K562 (cell line): Measurements from ENCODE around the gene PON3. TPM values are rescaled to one million over a fixed set of nuclear protein-coding genes. Genes with fewer than 3 reads are reported as not detected.

Experiments
- ADNP ChIP-seq: fragments of 200-800 bp; sonication (Bioruptor generic); IDR thresholded peaks from 2 replicates; pipeline ENCODE4 v1.6.1; 2016; ENCODE audit warnings: missing genetic modification characterization, missing compliant biosample characterization
- CHD2 ChIP-seq: IDR thresholded peaks from 2 replicates; pipeline ENCODE4 v1.6.1; 2011; ENCODE audit warnings: low read depth, low read length
- FIP1L1 ChIP-seq: fragments of 200-400 bp; formaldehyde crosslinking; IDR thresholded peaks from 2 replicates; pipeline ENCODE4 v1.6.1; 2018; ENCODE audit warnings: mild to moderate bottlenecking, low read depth, low read length; ENCODE audit not compliant: poor library complexity, severe bottlenecking
- SMAD4 ChIP-seq: fragments of 250-450 bp; sonication (Bioruptor Pico); conservative IDR thresholded peaks from 2 replicates; pipeline ENCODE4 v1.8.0; 2021; ENCODE audit warnings: inconsistent platforms, mild to moderate bottlenecking, moderate library complexity
- SUPT5H ChIP-seq: fragments of 450-650 bp; IDR thresholded peaks from 2 replicates; pipeline ENCODE4 v1.6.1; 2016
- polyA plus RNA-seq, 8 experiments: library from polyadenylated mRNA; depleted of rRNA in 4 of 8; stranded (reverse) in 5 of 8; unstranded in 3 of 8; fragments of >200 nt; fragmentation: Nextera tagmentation in 2 of 8; fragmentation: Illumina TruSeq in 1 of 8; extraction: Ambion mirVana in 2 of 8; extraction: Trizol in 1 of 8; gene quantifications; 2 replicates each; pipeline versions ENCODE4 v1.2.1 to v1.2.3, GENCODE V29; 2011 to 2014; ENCODE audit warnings: inconsistent platforms in 1 of 8, missing spikeins in 1 of 8
- total RNA-seq, 7 experiments: library from RNA; depleted of rRNA in 6 of 7; stranded (reverse); fragments of >200 nt in 6 of 7; fragmentation: Illumina TruSeq in 2 of 7; extraction: Trizol in 2 of 7; gene quantifications; 2 replicates each; pipeline versions ENCODE4 v1.2.1 to v1.2.3, GENCODE V29; 2011 to 2021; ENCODE audit warnings: low replicate concordance in 1 of 7
- TF ChIP-seq, protein P1 (sequence below): sonication (generic); formaldehyde crosslinking; IDR thresholded peaks from 2 replicates; pipeline ENCODE4 v1.8.0; 2022; ENCODE audit warnings: missing genetic modification reagents, mild to moderate bottlenecking, moderate library complexity, borderline replicate concordance
- TF ChIP-seq, protein P2 (sequence below), 2 experiments: fragments of 450-650 bp; formaldehyde crosslinking in 1 of 2; IDR thresholded peaks; 2 replicates each; pipeline versions ENCODE4 v1.4.0 to v1.6.1; 2014 to 2020; ENCODE audit warnings: mild to moderate bottlenecking in 2 of 2, borderline replicate concordance in 1 of 2, low read depth in 1 of 2
- TF ChIP-seq, protein P3 (sequence below): fragments of 250-450 bp; sonication (Bioruptor Pico); IDR thresholded peaks from 2 replicates; pipeline ENCODE4 v1.8.0; 2021; ENCODE audit warnings: moderate library complexity, mild to moderate bottlenecking, inconsistent platforms
- TF ChIP-seq, protein P4 (sequence below), 3 experiments: fragments of 200-800 bp in 1 of 3; sonication (Bioruptor generic) in 1 of 3; sonication (generic) in 1 of 3; formaldehyde crosslinking in 1 of 3; IDR thresholded peaks; 2 replicates each; pipeline versions ENCODE4 v1.6.1 to v1.8.0; 2016 to 2022; ENCODE audit warnings: mild to moderate bottlenecking in 2 of 3, missing compliant biosample characterization in 2 of 3, missing genetic modification characterization in 2 of 3, missing genetic modification reagents in 1 of 3

Gene PON3
- total and polyA plus RNA-seq, 9 of the 15 experiments (the other 6 are each of a cell fraction or from before 2014, with no cell fraction given), result 0.15 to 0.38 (median 0.18) TPM; not detected in 6

DNA sequence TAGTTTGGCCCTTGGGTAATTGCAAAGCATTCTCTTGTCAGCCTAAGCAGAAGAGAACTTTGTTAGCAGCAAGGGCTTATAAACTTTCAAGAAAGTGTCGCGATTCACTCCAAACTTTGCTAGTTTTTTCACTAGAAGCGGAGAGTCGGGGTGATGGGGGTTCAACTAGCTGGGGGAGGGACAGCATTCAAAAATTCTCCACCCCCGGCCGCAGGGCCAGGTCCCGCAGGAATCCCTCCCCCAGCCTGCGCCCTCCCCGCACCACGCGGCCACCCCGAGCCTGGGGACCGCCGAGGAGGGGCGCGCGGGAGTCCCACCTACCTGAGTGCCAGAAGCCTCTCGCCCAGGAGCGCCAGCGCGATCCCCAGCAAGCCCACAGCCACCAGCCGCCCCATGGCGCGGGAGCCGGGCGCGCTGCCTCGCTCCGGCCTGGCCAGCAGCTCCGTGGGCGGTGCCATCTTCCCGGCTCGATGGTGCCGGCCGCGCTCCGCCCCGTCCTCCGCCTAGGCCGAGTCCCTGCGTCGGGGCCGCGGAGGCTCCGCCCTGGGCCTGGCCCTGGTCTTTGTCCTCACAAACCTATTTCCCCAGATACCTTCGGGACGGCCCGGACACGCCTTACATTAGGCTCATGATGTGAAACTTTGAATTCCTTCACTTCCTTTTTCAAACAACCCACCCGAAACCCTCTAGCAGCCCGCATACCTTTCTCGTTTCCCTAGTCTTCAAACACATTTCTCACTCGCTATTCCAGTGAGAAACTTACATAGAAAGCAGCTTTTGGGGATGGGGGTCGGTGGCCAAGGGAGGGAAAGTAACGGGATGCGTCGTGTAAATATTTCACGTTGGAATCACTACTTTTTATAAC, 38.6 kb upstream of the PON3 start, which contains the start of gene PON2 (continued):
- TF ChIP-seq, protein P1, sequence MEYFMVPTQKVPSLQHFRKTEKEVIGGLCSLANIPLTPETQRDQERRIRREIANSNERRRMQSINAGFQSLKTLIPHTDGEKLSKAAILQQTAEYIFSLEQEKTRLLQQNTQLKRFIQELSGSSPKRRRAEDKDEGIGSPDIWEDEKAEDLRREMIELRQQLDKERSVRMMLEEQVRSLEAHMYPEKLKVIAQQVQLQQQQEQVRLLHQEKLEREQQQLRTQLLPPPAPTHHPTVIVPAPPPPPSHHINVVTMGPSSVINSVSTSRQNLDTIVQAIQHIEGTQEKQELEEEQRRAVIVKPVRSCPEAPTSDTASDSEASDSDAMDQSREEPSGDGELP (CRISPR knock-in tag), result peak; percentile 33; the same call in 1 of the 2 replicates
- TF ChIP-seq, protein P2, sequence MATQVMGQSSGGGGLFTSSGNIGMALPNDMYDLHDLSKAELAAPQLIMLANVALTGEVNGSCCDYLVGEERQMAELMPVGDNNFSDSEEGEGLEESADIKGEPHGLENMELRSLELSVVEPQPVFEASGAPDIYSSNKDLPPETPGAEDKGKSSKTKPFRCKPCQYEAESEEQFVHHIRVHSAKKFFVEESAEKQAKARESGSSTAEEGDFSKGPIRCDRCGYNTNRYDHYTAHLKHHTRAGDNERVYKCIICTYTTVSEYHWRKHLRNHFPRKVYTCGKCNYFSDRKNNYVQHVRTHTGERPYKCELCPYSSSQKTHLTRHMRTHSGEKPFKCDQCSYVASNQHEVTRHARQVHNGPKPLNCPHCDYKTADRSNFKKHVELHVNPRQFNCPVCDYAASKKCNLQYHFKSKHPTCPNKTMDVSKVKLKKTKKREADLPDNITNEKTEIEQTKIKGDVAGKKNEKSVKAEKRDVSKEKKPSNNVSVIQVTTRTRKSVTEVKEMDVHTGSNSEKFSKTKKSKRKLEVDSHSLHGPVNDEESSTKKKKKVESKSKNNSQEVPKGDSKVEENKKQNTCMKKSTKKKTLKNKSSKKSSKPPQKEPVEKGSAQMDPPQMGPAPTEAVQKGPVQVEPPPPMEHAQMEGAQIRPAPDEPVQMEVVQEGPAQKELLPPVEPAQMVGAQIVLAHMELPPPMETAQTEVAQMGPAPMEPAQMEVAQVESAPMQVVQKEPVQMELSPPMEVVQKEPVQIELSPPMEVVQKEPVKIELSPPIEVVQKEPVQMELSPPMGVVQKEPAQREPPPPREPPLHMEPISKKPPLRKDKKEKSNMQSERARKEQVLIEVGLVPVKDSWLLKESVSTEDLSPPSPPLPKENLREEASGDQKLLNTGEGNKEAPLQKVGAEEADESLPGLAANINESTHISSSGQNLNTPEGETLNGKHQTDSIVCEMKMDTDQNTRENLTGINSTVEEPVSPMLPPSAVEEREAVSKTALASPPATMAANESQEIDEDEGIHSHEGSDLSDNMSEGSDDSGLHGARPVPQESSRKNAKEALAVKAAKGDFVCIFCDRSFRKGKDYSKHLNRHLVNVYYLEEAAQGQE (IDR thresholded peaks at IDR 0.05; ENCODE audit: borderline replicate concordance), result peak; percentile 25; the same call in 1 of the 2 replicates
- TF ChIP-seq, protein P2 (CRISPR knock-in tag; IDR thresholded peaks at IDR 0.05; ENCODE audit: low read depth), result no peak
- TF ChIP-seq, protein P3, sequence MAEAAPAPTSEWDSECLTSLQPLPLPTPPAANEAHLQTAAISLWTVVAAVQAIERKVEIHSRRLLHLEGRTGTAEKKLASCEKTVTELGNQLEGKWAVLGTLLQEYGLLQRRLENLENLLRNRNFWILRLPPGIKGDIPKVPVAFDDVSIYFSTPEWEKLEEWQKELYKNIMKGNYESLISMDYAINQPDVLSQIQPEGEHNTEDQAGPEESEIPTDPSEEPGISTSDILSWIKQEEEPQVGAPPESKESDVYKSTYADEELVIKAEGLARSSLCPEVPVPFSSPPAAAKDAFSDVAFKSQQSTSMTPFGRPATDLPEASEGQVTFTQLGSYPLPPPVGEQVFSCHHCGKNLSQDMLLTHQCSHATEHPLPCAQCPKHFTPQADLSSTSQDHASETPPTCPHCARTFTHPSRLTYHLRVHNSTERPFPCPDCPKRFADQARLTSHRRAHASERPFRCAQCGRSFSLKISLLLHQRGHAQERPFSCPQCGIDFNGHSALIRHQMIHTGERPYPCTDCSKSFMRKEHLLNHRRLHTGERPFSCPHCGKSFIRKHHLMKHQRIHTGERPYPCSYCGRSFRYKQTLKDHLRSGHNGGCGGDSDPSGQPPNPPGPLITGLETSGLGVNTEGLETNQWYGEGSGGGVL, result no peak
- TF ChIP-seq SMAD4 (CRISPR knock-in tag) (no peak; the same call in 1 of the 2 replicates), ADNP (tag) (no peak), SUPT5H (peak; percentile 86), FIP1L1 (peak; percentile 65), CHD2 (peak; percentile 14; the same call in 1 of the 2 replicates)
- TF ChIP-seq, protein P4, sequence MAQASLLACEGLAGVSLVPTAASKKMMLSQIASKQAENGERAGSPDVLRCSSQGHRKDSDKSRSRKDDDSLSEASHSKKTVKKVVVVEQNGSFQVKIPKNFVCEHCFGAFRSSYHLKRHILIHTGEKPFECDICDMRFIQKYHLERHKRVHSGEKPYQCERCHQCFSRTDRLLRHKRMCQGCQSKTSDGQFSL (CRISPR knock-in tag; IDR thresholded peaks at IDR 0.05), result no peak
- TF ChIP-seq, protein P4 (tag; IDR thresholded peaks at IDR 0.05), result no peak
